ENCODE measurements around the gene TGIF1. TPM values are rescaled to one million over a fixed set of nuclear protein-coding genes. Genes with fewer than 3 reads are reported as not detected.

TGIF1 gene
- total RNA-seq, 2 donors from 2014 or later, result 68.0 to 80.6 TPM

DNA sequence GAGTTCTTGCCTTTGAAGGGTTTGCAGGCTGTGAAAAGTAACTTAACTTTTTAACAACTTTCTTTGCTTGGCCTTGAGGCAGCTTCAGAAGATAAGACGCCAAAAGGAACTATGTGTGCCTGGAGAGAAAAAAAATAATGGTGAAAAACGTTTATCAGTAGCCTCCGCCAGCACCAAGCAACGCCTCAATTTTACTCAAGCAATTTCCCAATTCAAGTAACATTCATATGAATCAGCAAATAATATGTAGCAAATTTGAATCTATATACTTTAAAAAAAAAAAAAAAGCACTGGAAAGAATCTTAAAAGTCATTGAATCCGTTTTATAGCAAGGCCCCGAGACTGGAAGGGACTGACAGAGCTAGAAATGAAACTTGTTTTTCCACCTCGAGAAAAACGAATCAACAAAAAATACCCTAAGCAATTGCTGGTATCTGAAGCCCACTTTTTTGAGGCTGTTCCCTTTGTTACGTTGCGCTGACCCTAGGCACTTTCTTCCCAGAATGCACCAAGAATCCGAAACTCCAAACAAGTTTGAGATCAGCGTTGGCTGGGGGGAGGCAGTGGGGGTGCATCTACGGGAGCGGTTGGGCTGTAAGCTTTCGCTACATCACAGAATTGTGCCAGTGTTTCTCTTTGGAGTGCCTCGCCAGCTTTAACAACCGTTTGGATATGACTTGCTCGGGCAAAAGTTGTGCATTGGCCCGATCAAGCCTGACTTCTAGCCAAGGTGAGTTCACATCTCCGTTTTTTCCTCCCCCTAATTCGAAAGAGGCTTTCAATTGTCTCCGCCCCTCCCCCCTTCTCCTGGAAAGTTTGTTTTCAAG lies 2.7 kb upstream of the TGIF1 start:
- H3K9me3 ChIP-seq, result no peaks in the 10 kb centered on the region
- peaks cover 8% of the 10 kb centered on the region for H3K4me1 ChIP-seq
- H3K27ac ChIP-seq, result peak overlapping the region; percentile 100
- no peaks in the 10 kb centered on the region for H3K36me3 ChIP-seq
- no peaks in the 10 kb centered on the region for H3K27me3 ChIP-seq
- intact Hi-C loops (cut with DNase I), result loop anchor here (5.0 kb wide), 2 partner anchors 145 to 220 kb away; no protein-coding TSS in a partner anchor
- H3K4me3 ChIP-seq, result peak overlapping the region; percentile 68
- H3K9ac ChIP-seq (ENCODE audit: low read depth in 2 of 2, low read length in 2 of 2), result peak overlapping the region; percentile 84 to 100
- TF ChIP-seq, protein P1, sequence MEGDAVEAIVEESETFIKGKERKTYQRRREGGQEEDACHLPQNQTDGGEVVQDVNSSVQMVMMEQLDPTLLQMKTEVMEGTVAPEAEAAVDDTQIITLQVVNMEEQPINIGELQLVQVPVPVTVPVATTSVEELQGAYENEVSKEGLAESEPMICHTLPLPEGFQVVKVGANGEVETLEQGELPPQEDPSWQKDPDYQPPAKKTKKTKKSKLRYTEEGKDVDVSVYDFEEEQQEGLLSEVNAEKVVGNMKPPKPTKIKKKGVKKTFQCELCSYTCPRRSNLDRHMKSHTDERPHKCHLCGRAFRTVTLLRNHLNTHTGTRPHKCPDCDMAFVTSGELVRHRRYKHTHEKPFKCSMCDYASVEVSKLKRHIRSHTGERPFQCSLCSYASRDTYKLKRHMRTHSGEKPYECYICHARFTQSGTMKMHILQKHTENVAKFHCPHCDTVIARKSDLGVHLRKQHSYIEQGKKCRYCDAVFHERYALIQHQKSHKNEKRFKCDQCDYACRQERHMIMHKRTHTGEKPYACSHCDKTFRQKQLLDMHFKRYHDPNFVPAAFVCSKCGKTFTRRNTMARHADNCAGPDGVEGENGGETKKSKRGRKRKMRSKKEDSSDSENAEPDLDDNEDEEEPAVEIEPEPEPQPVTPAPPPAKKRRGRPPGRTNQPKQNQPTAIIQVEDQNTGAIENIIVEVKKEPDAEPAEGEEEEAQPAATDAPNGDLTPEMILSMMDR (IDR thresholded peaks at IDR 0.05), result no peak
- DNase-seq, result no peak

DNA sequence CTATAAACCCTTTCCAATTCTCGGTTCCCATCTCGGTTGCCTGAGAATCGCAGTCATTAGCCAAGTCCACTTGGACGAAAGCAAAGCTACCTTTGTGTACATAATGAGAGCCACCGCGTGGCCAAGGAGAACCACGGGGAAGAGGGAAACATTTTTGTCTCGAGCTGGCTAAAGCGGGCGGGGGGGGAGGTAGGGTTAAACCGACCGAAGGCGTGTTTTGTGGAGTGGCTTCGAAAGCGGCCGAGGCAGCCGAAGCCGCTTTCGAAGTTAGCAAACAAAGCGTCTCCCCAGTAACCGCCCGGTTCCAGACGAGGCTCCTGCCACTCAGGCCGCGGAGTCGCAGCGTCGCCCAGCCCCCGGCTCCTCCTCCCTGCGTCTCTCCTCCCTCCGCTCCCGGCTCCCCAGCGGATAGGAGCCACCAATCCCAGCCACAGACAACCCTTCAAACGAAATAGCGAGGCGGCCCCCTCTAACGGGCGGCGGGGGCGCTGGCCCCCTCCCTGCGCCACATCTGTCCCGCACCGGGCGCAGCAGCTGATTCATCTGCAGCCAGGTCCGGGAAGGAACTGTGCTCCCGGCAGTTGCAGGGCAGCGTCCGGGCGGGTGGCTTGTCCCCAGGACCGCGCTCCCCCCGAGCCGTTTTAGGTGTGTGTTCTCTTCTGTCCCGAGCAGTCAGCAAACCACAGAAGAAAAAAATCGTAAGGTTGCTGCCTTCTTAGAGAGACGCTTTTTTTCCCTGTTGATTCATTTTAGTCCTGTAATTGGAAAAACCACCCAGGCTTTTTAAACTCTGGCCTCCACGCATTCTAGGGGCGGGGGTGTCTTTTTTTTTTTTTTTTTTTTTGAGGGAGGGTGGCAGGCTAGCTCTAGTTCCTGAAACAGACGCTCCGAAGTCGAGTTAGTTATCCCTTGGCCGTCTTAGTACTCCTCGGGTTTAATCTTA lies 1.8 kb upstream of the TGIF1 start:
- peak overlapping the region; percentile 84 to 100 for H3K9ac ChIP-seq (ENCODE audit: low read depth in 2 of 2, low read length in 2 of 2)
- no peaks in the 10 kb centered on the region for H3K36me3 ChIP-seq
- H3K9me3 ChIP-seq, result no peaks in the 10 kb centered on the region
- H3K4me3 ChIP-seq, result peak overlapping the region; percentile 68
- H3K27ac ChIP-seq, result peak overlapping the region; percentile 100
- DNase-seq, result peak; percentile 96
- TF ChIP-seq, protein P1 (IDR thresholded peaks at IDR 0.05), result no peak
- no peaks in the 10 kb centered on the region for H3K27me3 ChIP-seq
- intact Hi-C loops (cut with DNase I), result loop anchor here (5.0 kb wide), 2 partner anchors 144 to 219 kb away; no protein-coding TSS in a partner anchor
- peaks cover 8% of the 10 kb centered on the region for H3K4me1 ChIP-seq

DNA sequence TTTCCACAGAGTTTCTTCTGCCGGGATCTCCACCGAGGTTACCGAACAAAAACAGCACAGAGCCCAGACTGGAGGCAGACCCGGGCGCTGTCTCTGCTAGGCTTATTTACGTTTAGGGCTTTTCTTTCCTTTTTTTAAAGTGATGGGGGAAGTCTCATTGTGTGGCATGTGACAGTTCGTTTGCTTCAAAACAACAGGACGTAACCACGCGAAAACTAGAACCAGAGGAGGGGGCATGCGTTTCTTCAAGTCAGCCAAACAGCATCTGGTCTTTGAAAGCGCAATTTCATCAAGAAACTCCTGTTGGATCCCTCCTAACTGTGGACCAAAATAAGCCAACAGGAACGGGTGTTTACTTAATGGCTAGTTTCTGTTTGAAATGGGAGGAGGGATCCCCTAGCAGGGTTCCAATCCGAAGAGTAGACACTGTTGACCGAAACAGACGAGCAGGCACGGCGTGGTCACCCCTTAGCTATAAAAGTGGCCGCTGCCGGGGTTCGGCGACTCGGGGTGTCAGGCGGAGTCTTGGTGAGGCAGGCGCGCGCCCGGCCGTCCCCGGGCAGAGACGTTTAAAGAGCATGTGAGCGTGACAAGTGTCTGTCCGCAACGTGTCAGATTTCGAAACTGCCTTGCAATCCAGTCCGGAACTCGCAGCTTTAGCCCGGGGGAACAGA lies 997 bp upstream of the TGIF1 start:
- TF ChIP-seq, protein P1 (IDR thresholded peaks at IDR 0.05), result no peak
- no peaks in the 10 kb centered on the region for H3K9me3 ChIP-seq
- H3K36me3 ChIP-seq, result no peaks in the 10 kb centered on the region
- intact Hi-C loops (cut with DNase I), result loop anchor here (5.0 kb wide), 2 partner anchors 143 to 218 kb away; no protein-coding TSS in a partner anchor
- DNase-seq, result no peak
- peak overlapping the region; percentile 83 to 100 for H3K9ac ChIP-seq (ENCODE audit: low read depth in 2 of 2, low read length in 2 of 2)
- H3K27ac ChIP-seq, result peak overlapping the region; percentile 100
- H3K27me3 ChIP-seq, result no peaks in the 10 kb centered on the region
- peak overlapping the region; percentile 68 for H3K4me3 ChIP-seq
- H3K4me1 ChIP-seq, result peaks cover 8% of the 10 kb centered on the region

DNA sequence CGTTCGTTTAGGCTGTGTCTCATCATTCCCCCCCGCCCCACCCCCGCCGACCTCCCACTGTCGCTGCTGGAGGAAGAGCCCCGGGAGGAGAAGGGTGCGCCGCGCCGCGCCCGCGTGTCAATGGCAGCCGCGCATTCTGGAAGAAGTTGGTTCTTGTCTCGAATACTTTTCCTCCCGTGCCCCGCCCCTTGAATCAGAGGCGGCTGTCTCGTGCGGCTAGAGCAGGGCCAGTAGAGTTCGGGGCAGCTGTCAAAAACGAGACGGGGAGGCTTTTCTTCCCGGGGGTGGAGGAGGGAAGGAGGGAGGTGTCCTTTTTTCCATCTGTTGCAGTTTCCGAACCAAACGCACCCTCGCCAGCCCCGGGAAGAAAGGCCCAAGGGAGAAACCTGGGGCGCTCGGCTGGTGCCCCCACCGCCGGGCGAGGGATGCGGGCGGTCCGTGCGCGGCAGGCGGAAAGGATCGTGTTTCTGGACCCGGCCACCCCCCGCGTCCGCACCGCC lies 410 bp upstream of the TGIF1 start:
- Histone ChIP-seq H3K27ac (peak overlapping the region; percentile 100), H3K4me1 (peaks cover 8% of the 10 kb centered on the region), H3K36me3 (no peaks in the 10 kb centered on the region), H3K4me3 (peak overlapping the region; percentile 68), H3K9ac (ENCODE audit: low read depth in 2 of 2, low read length in 2 of 2) (peak overlapping the region; percentile 90 to 100), H3K9me3 (no peaks in the 10 kb centered on the region), H3K27me3 (no peaks in the 10 kb centered on the region)
- DNase-seq, result peak; percentile 84
- TF ChIP-seq, protein P1 (IDR thresholded peaks at IDR 0.05), result no peak
- intact Hi-C loops (cut with DNase I), result loop anchor here (5.0 kb wide), 2 partner anchors 143 to 218 kb away; no protein-coding TSS in a partner anchor
